ENCODE measurements around the gene FBLIM1. TPM values are rescaled to one million over a fixed set of nuclear protein-coding genes. Genes with fewer than 3 reads are reported as not detected.

FBLIM1 gene
- total RNA-seq, 1 experiment from 2014 or later = 6.0 TPM

GRCh38 chr1:15733218-15733725 lies 25.3 kb upstream of the FBLIM1 start:
- ATAC-seq (no peak), DNase-seq (ENCODE audit: low read depth, low spot score) (no peak)
- no TSS peak for BruUV-seq (replicated peaks)
- H3K9me3 ChIP-seq (ENCODE audit: control insufficient read depth in 1 of 2, insufficient read depth in 1 of 2, low read depth in 1 of 2, low read length in 2 of 2) = no peaks in the 10 kb centered on the region
- TF ChIP-seq CBX3 (IDR thresholded peaks at IDR 0.05; ENCODE audit: low read depth) (no peak), ELF1 (IDR thresholded peaks at IDR 0.05; ENCODE audit: borderline replicate concordance, low read depth) (no peak), SRF (IDR thresholded peaks at IDR 0.05; ENCODE audit: low read depth) (no peak), MAX (IDR thresholded peaks at IDR 0.05) (no peak), YY1 (IDR thresholded peaks at IDR 0.05; ENCODE audit: extremely low read depth, insufficient replicate concordance, low read depth, low read length) (no peak), ZNF274 (IDR thresholded peaks at IDR 0.05; ENCODE audit: low read depth, low read length) (no peak), POLR2A (IDR thresholded peaks at IDR 0.05; ENCODE audit: borderline replicate concordance, extremely low read depth, insufficient read depth, insufficient read length) (no peak), POLR2AphosphoS5 (IDR thresholded peaks at IDR 0.05; ENCODE audit: low read depth, low read length) (no peak), FOSL1 (IDR thresholded peaks at IDR 0.05; ENCODE audit: low read depth) (no peak), JUND (IDR thresholded peaks at IDR 0.05) (no peak), REST (IDR thresholded peaks at IDR 0.05; ENCODE audit: low read depth) (no peak), ZFX (IDR thresholded peaks at IDR 0.05) (no peak), ZBTB33 (IDR thresholded peaks at IDR 0.05; ENCODE audit: extremely low read depth, insufficient replicate concordance, low read length) (no peak), CTCF (IDR thresholded peaks at IDR 0.05 in 2 of 3, conservative IDR thresholded peaks at IDR 0.05 in 1 of 3; ENCODE audit: borderline replicate concordance in 1 of 3, insufficient read depth in 1 of 3, low read depth in 2 of 3, low read length in 2 of 3) (no peak), CEBPB (IDR thresholded peaks at IDR 0.05; ENCODE audit: low read depth) (no peak), TCF7L2 (IDR thresholded peaks at IDR 0.05; ENCODE audit: borderline replicate concordance, extremely low read depth, insufficient read depth, insufficient read length) (no peak), EZH2 (IDR thresholded peaks at IDR 0.05) (no peak)
- H3K36me3 ChIP-seq (ENCODE audit: control insufficient read depth in 1 of 2, insufficient read depth in 2 of 2, low read length in 2 of 2) = peaks cover 0 to 5% of the 10 kb centered on the region in 2 experiments; a peak in 1 of 4 replicates
- H3K27me3 ChIP-seq (ENCODE audit: insufficient read depth, low read length) = no peaks in the 10 kb centered on the region
- no peaks in the 10 kb centered on the region for H3K9me2 ChIP-seq (ENCODE audit: insufficient read depth)
- H3K4me2 ChIP-seq (ENCODE audit: low read length) = no peak overlapping the region
- no peaks in the 10 kb centered on the region for H4K20me1 ChIP-seq (ENCODE audit: insufficient read depth)
- H3K4me3 ChIP-seq (replicated peaks in 1 of 2; ENCODE audit: low read depth in 1 of 2, low read length in 2 of 2) = no peak overlapping the region
- intact Hi-C loops (cut with micrococcal nuclease) = no loop called here
- ChIA-PET RAD21 (ENCODE audit: low non-redundant PET in 1 of 2, low total read pairs in 2 of 2, uncharacterized antibody in 2 of 2, unreplicated experiment in 2 of 2) (no interaction called here), POLR2A (no interaction called here), CTCF (no interaction called here)
- H3K79me2 ChIP-seq (ENCODE audit: insufficient read depth, low read length) = no peaks in the 10 kb centered on the region
- H3K27ac ChIP-seq (ENCODE audit: low read depth, low read length) = no peak overlapping the region
- peaks cover 3 to 5% of the 10 kb centered on the region in 2 experiments; a peak in 1 of 4 replicates for H3K4me1 ChIP-seq (ENCODE audit: control insufficient read depth in 1 of 2, insufficient read depth in 2 of 2, low read length in 2 of 2)
- no peak overlapping the region for H2AFZ ChIP-seq (ENCODE audit: low read depth, low read length, poor library complexity, severe bottlenecking)
- no peak overlapping the region for H3K9ac ChIP-seq (ENCODE audit: low read length)

All from HCT116 (cell line).